ENCODE measurements around the gene CNTNAP4. TPM values are rescaled to one million over a fixed set of nuclear protein-coding genes. Genes with fewer than 3 reads are reported as not detected.

CNTNAP4 gene
- total RNA-seq, 2 experiments from 2014 or later = not detected

- H3K9me3 Mint-ChIP-seq = no peaks in the 10 kb centered on the region
- ChIA-PET CTCF (no interaction called here), POLR2A (no interaction called here)
- H3K36me3 Mint-ChIP-seq (ENCODE audit: low read depth) = no peaks in the 10 kb centered on the region
- DNase-seq = no peak
- H3K4me1 Mint-ChIP-seq = no peaks in the 10 kb centered on the region
- no peak overlapping the region for H3K27ac Mint-ChIP-seq
- H3K4me3 Mint-ChIP-seq = no peak overlapping the region
- no peaks in the 10 kb centered on the region for H3K27me3 Mint-ChIP-seq
Measured at GRCh38 chr16:76386784-76387183, 109.6 kb downstream of the CNTNAP4 start.

- Mint-ChIP-seq H3K27me3 (no peaks in the 10 kb centered on the region), H3K4me1 (no peaks in the 10 kb centered on the region), H3K36me3 (ENCODE audit: low read depth) (no peaks in the 10 kb centered on the region), H3K9me3 (no peaks in the 10 kb centered on the region), H3K27ac (no peak overlapping the region), H3K4me3 (no peak overlapping the region)
- ChIA-PET CTCF (no interaction called here), POLR2A (no interaction called here)
- no peak for DNase-seq
Measured at GRCh38 chr16:76387994-76388393, 110.8 kb downstream of the CNTNAP4 start.

- DNase-seq = no peak
- no peaks in the 10 kb centered on the region for H3K4me1 Mint-ChIP-seq
- H3K27ac Mint-ChIP-seq = no peak overlapping the region
- H3K9me3 Mint-ChIP-seq = no peaks in the 10 kb centered on the region
- ChIA-PET POLR2A (no interaction called here), CTCF (no interaction called here)
- no peak overlapping the region for H3K4me3 Mint-ChIP-seq
- no peaks in the 10 kb centered on the region for H3K36me3 Mint-ChIP-seq (ENCODE audit: low read depth)
- no peaks in the 10 kb centered on the region for H3K27me3 Mint-ChIP-seq
Measured at GRCh38 chr16:76389126-76389525, 111.9 kb downstream of the CNTNAP4 start.

GRCh38 chr16:76390476-76390875, 113.3 kb downstream of the CNTNAP4 start:
- Mint-ChIP-seq H3K27me3 (no peaks in the 10 kb centered on the region), H3K9me3 (no peaks in the 10 kb centered on the region), H3K36me3 (ENCODE audit: low read depth) (no peaks in the 10 kb centered on the region), H3K4me1 (no peaks in the 10 kb centered on the region), H3K4me3 (no peak overlapping the region), H3K27ac (no peak overlapping the region)
- POLR2A ChIA-PET = no interaction called here
- CTCF ChIA-PET = no interaction called here
- no peak for DNase-seq

GRCh38 chr16:76396977-76397376, 119.8 kb downstream of the CNTNAP4 start:
- Mint-ChIP-seq H3K27ac (no peak overlapping the region), H3K4me1 (no peaks in the 10 kb centered on the region), H3K9me3 (peaks cover 6% of the 10 kb centered on the region), H3K4me3 (no peak overlapping the region), H3K36me3 (ENCODE audit: low read depth) (no peaks in the 10 kb centered on the region), H3K27me3 (no peaks in the 10 kb centered on the region)
- no peak for DNase-seq
- CTCF ChIA-PET = no interaction called here
- POLR2A ChIA-PET = no interaction called here

- ChIA-PET POLR2A (no interaction called here), CTCF (no interaction called here)
- Mint-ChIP-seq H3K9me3 (no peaks in the 10 kb centered on the region), H3K36me3 (ENCODE audit: low read depth) (no peaks in the 10 kb centered on the region), H3K4me1 (no peaks in the 10 kb centered on the region), H3K4me3 (no peak overlapping the region), H3K27me3 (no peaks in the 10 kb centered on the region), H3K27ac (no peak overlapping the region)
- no peak for DNase-seq
Measured at GRCh38 chr16:76409706-76410105, 132.5 kb downstream of the CNTNAP4 start.

GRCh38 chr16:76421571-76421970, 144.4 kb downstream of the CNTNAP4 start:
- ChIA-PET POLR2A (no interaction called here), CTCF (no interaction called here)
- H3K27me3 Mint-ChIP-seq = no peaks in the 10 kb centered on the region
- H3K36me3 Mint-ChIP-seq (ENCODE audit: low read depth) = no peaks in the 10 kb centered on the region
- H3K9me3 Mint-ChIP-seq = no peaks in the 10 kb centered on the region
- no peak overlapping the region for H3K4me3 Mint-ChIP-seq
- DNase-seq = no peak
- no peak overlapping the region for H3K27ac Mint-ChIP-seq
- H3K4me1 Mint-ChIP-seq = no peaks in the 10 kb centered on the region

- H3K4me1 Mint-ChIP-seq = no peaks in the 10 kb centered on the region
- H3K36me3 Mint-ChIP-seq (ENCODE audit: low read depth) = no peaks in the 10 kb centered on the region
- no peak for DNase-seq
- H3K9me3 Mint-ChIP-seq = no peaks in the 10 kb centered on the region
- POLR2A ChIA-PET = no interaction called here
- no peaks in the 10 kb centered on the region for H3K27me3 Mint-ChIP-seq
- CTCF ChIA-PET = interaction anchor here (0.7 kb wide), 1 partner anchor 17 kb away, joined by 3 read pairs; no protein-coding TSS in a partner anchor
- no peak overlapping the region for H3K4me3 Mint-ChIP-seq
- H3K27ac Mint-ChIP-seq = no peak overlapping the region
Measured at GRCh38 chr16:76428858-76429257, 151.7 kb downstream of the CNTNAP4 start.

- Mint-ChIP-seq H3K36me3 (ENCODE audit: low read depth) (no peaks in the 10 kb centered on the region), H3K4me3 (no peak overlapping the region), H3K27ac (no peak overlapping the region), H3K27me3 (no peaks in the 10 kb centered on the region), H3K9me3 (no peaks in the 10 kb centered on the region), H3K4me1 (no peaks in the 10 kb centered on the region)
- ChIA-PET POLR2A (no interaction called here), CTCF (no interaction called here)
- no peak for DNase-seq
Measured at GRCh38 chr16:76441391-76441790, 164.2 kb downstream of the CNTNAP4 start.

GRCh38 chr16:76441876-76442275, 164.7 kb downstream of the CNTNAP4 start:
- Mint-ChIP-seq H3K36me3 (ENCODE audit: low read depth) (no peaks in the 10 kb centered on the region), H3K27ac (no peak overlapping the region), H3K4me3 (no peak overlapping the region), H3K4me1 (no peaks in the 10 kb centered on the region), H3K27me3 (no peaks in the 10 kb centered on the region), H3K9me3 (no peaks in the 10 kb centered on the region)
- no peak for DNase-seq
- POLR2A ChIA-PET = no interaction called here
- CTCF ChIA-PET = no interaction called here

- H3K27ac Mint-ChIP-seq = no peak overlapping the region
- ChIA-PET POLR2A (no interaction called here), CTCF (no interaction called here)
- H3K4me1 Mint-ChIP-seq = no peaks in the 10 kb centered on the region
- no peaks in the 10 kb centered on the region for H3K27me3 Mint-ChIP-seq
- H3K36me3 Mint-ChIP-seq (ENCODE audit: low read depth) = no peaks in the 10 kb centered on the region
- no peak for DNase-seq
- no peak overlapping the region for H3K4me3 Mint-ChIP-seq
- no peaks in the 10 kb centered on the region for H3K9me3 Mint-ChIP-seq
Measured at GRCh38 chr16:76443973-76444372, 166.8 kb downstream of the CNTNAP4 start.

- Mint-ChIP-seq H3K27me3 (no peaks in the 10 kb centered on the region), H3K36me3 (ENCODE audit: low read depth) (no peaks in the 10 kb centered on the region), H3K9me3 (no peaks in the 10 kb centered on the region), H3K4me3 (no peak overlapping the region), H3K4me1 (no peaks in the 10 kb centered on the region), H3K27ac (no peak overlapping the region)
- no peak for DNase-seq
- CTCF ChIA-PET = interaction anchor here (1.0 kb wide), 1 partner anchor 15 kb away, joined by 3 read pairs; no protein-coding TSS in a partner anchor
- POLR2A ChIA-PET = no interaction called here
Measured at GRCh38 chr16:76444832-76445231, 167.6 kb downstream of the CNTNAP4 start.

GRCh38 chr16:76445815-76446214, 168.6 kb downstream of the CNTNAP4 start:
- POLR2A ChIA-PET = no interaction called here
- Mint-ChIP-seq H3K36me3 (ENCODE audit: low read depth) (no peaks in the 10 kb centered on the region), H3K9me3 (no peaks in the 10 kb centered on the region), H3K27me3 (no peaks in the 10 kb centered on the region), H3K4me3 (no peak overlapping the region), H3K27ac (no peak overlapping the region), H3K4me1 (no peaks in the 10 kb centered on the region)
- CTCF ChIA-PET = interaction anchor here (0.5 to 1.0 kb wide), 3 partner anchors 16 to 1506 kb away, joined by 3 read pairs; no protein-coding TSS in a partner anchor
- DNase-seq = no peak

GRCh38 chr16:76446251-76446650, 169.1 kb downstream of the CNTNAP4 start:
- POLR2A ChIA-PET = no interaction called here
- no peaks in the 10 kb centered on the region for H3K9me3 Mint-ChIP-seq
- no peaks in the 10 kb centered on the region for H3K36me3 Mint-ChIP-seq (ENCODE audit: low read depth)
- no peak for DNase-seq
- no peaks in the 10 kb centered on the region for H3K4me1 Mint-ChIP-seq
- CTCF ChIA-PET = interaction anchor here (0.6 kb wide), 1 partner anchor 74 kb away, joined by 3 read pairs; no protein-coding TSS in a partner anchor
- no peaks in the 10 kb centered on the region for H3K27me3 Mint-ChIP-seq
- H3K4me3 Mint-ChIP-seq = no peak overlapping the region
- no peak overlapping the region for H3K27ac Mint-ChIP-seq

Data from activated CD4-positive, alpha-beta T cell treated with anti-CD3 and anti-CD28 coated beads, Interleukin-2, amount 10 ng/mL, durations not matched to agents 7 days and 5 days (primary cell).